HCT116 (cell line): ENCODE data around the gene PCID2. TPM values are rescaled to one million over a fixed set of nuclear protein-coding genes. Genes with fewer than 3 reads are reported as not detected.
A peak's percentile ranks its signal among the peaks of the same experiment; 100 is the strongest.

Experiments
- ATAC-seq: fragments of 200-7000 bp; cut with Tn5 transposase; 2 replicates; pipeline ENCODE4 v1.9.1; 2020; ENCODE audit warnings: mild to moderate bottlenecking, moderate library complexity
- BruUV-seq: library from RNA; stranded (reverse); fragments of 400-500 nt; replicated peaks from 2 replicates; lab custom pipeline; 2021; lab: Mats Ljungman, UMichigan
- CTCF ChIA-PET: fragments of 300-600 bp; sonication (Branson Sonifier 250); formaldehyde crosslinking; loops from one replicate; lab custom pipeline; 2021; ENCODE audit warnings: antibody characterized with exemption; lab: Charles Lee
- POLR2A ChIA-PET: fragments of 300-600, 350-600 bp; sonication (Branson Sonifier 250); formaldehyde crosslinking; loops from one replicate; lab custom pipeline; 2021; ENCODE audit warnings: antibody characterized with exemption; lab: Charles Lee
- RAD21 ChIA-PET, 2 experiments: fragments of 300-600 bp; sonication (Branson Sonifier 250); formaldehyde crosslinking; loops; one replicate each; lab custom pipeline; 2023; ENCODE audit warnings: low total read pairs in 2 of 2; ENCODE audit not compliant: uncharacterized antibody in 2 of 2, unreplicated experiment in 2 of 2, low non-redundant PET in 1 of 2; lab: Charles Lee
- DNase-seq: peaks from one replicate; pipeline ENCODE4 v3.0.0-alpha.2; 2010; ENCODE audit warnings: low read depth, low spot score
- H2AFZ ChIP-seq: fragments of 200-600 bp; shearing (Covaris generic), sonication (generic); 2 replicates; pipeline ENCODE4 v1.6.1; 2017; ENCODE audit warnings: low read depth, mixed run types, mixed read lengths, antibody characterized with exemption, low read length; ENCODE audit not compliant: poor library complexity, severe bottlenecking
- H3K27ac ChIP-seq: 2 replicates; pipeline ENCODE4 v1.5.1; 2012; ENCODE audit warnings: low read depth, low read length
- H3K27me3 ChIP-seq: fragments of 200-600 bp; sonication (generic); 2 replicates; pipeline ENCODE4 v1.6.1; 2016; ENCODE audit warnings: mixed run types, low read length, mixed read lengths; ENCODE audit not compliant: insufficient read depth
- H3K36me3 ChIP-seq, 2 experiments: fragments of 200-500 bp in 1 of 2; fragments of 200-600 bp in 1 of 2; sonication (Bioruptor generic) in 1 of 2; sonication (generic) in 1 of 2; 2 replicates each; pipeline versions ENCODE4 v1.5.1 to v1.6.1; 2014 to 2016; ENCODE audit warnings: low read length in 2 of 2, inconsistent platforms in 1 of 2, mixed read lengths in 1 of 2, mixed run types in 1 of 2; ENCODE audit not compliant: insufficient read depth in 2 of 2, control insufficient read depth in 1 of 2
- H3K4me1 ChIP-seq, 2 experiments: fragments of 200-600 bp in 1 of 2; sonication (generic) in 1 of 2; 2 replicates each; pipeline versions ENCODE4 v1.5.1 to v1.6.1; 2012 to 2017; ENCODE audit warnings: low read length in 2 of 2, inconsistent platforms in 1 of 2, mild to moderate bottlenecking in 1 of 2, mixed read lengths in 1 of 2, mixed run types in 1 of 2, moderate library complexity in 1 of 2; ENCODE audit not compliant: insufficient read depth in 2 of 2, control insufficient read depth in 1 of 2
- H3K4me2 ChIP-seq: fragments of 200-600 bp; sonication (generic); 2 replicates; pipeline ENCODE4 v1.6.1; 2017; ENCODE audit warnings: mixed run types, low read length, mixed read lengths
- H3K4me3 ChIP-seq, 2 experiments: fragments of 200-600 bp in 1 of 2; sonication (generic) in 1 of 2; replicated peaks in 1 of 2; 2 replicates each; pipeline ENCODE4 v1.5.1; 2011 to 2016; ENCODE audit warnings: low read length in 2 of 2, control low read depth in 1 of 2, low read depth in 1 of 2, mild to moderate bottlenecking in 1 of 2, mixed read lengths in 1 of 2, mixed run types in 1 of 2
- H3K79me2 ChIP-seq: fragments of 200-600 bp; sonication (generic); 2 replicates; pipeline ENCODE4 v1.6.1; 2017; ENCODE audit warnings: mild to moderate bottlenecking, mixed run types, low read length, moderate library complexity, mixed read lengths; ENCODE audit not compliant: insufficient read depth
- H3K9ac ChIP-seq: fragments of 200-600 bp; sonication (generic); 2 replicates; pipeline ENCODE4 v1.6.1; 2016; ENCODE audit warnings: low read length, mixed read lengths
- H3K9me2 ChIP-seq: fragments of 200-600 bp; sonication (generic), shearing (Covaris generic); 2 replicates; pipeline ENCODE4 v1.6.1; 2017; ENCODE audit warnings: mixed run types, mild to moderate bottlenecking, moderate library complexity; ENCODE audit not compliant: insufficient read depth
- H3K9me3 ChIP-seq, 2 experiments: fragments of 200-500 bp in 1 of 2; fragments of 200-600 bp in 1 of 2; sonication (Bioruptor generic) in 1 of 2; sonication (generic) in 1 of 2; 2 replicates each; pipeline ENCODE4 v1.6.1; 2014 to 2017; ENCODE audit warnings: low read length in 2 of 2, mixed read lengths in 2 of 2, inconsistent platforms in 1 of 2, low read depth in 1 of 2, mild to moderate bottlenecking in 1 of 2, mixed run types in 1 of 2, moderate library complexity in 1 of 2; ENCODE audit not compliant: control insufficient read depth in 1 of 2, insufficient read depth in 1 of 2
- H4K20me1 ChIP-seq: fragments of 200-600 bp; sonication (generic), shearing (Covaris generic); 2 replicates; pipeline ENCODE4 v1.6.1; 2017; ENCODE audit warnings: mixed run types, mild to moderate bottlenecking, moderate library complexity; ENCODE audit not compliant: insufficient read depth
- CBX3 ChIP-seq: IDR thresholded peaks from 2 replicates; pipeline ENCODE4 v1.6.1; 2012; ENCODE audit warnings: low read depth
- CEBPB ChIP-seq: IDR thresholded peaks from 2 replicates; pipeline ENCODE4 v1.6.1; 2012; ENCODE audit warnings: low read depth
- EZH2phosphoT487 ChIP-seq: fragments of 200-600 bp; IDR thresholded peaks from 2 replicates; pipeline ENCODE4 v1.6.1; 2018; ENCODE audit warnings: antibody characterized with exemption, borderline replicate concordance
- FOSL1 ChIP-seq: IDR thresholded peaks from 2 replicates; pipeline ENCODE4 v1.6.1; 2012; ENCODE audit warnings: low read depth
- POLR2AphosphoS5 ChIP-seq: IDR thresholded peaks from 2 replicates; pipeline ENCODE4 v1.6.1; 2011; ENCODE audit warnings: mild to moderate bottlenecking, low read depth, low read length, moderate library complexity
- RAD21 ChIP-seq: IDR thresholded peaks from 2 replicates; pipeline ENCODE4 v1.6.1; 2012; ENCODE audit warnings: low read depth, mild to moderate bottlenecking
- SP1 ChIP-seq: IDR thresholded peaks from 2 replicates; pipeline ENCODE4 v1.6.1; 2012; ENCODE audit warnings: low read depth
- YY1 ChIP-seq: IDR thresholded peaks from 2 replicates; pipeline ENCODE4 v1.6.1; 2011; ENCODE audit warnings: low read length, low read depth, moderate library complexity, mild to moderate bottlenecking; ENCODE audit not compliant: insufficient replicate concordance; ENCODE audit errors: extremely low read depth
- ZNF274 ChIP-seq: fragments of 200-500 bp; sonication (Bioruptor generic); IDR thresholded peaks from 2 replicates; pipeline ENCODE4 v1.6.1; 2014; ENCODE audit warnings: mild to moderate bottlenecking, low read depth, low read length, inconsistent platforms
- intact Hi-C: fragments of 100-400 bp; cut with micrococcal nuclease; formaldehyde crosslinking; loops from 2 replicates; pipeline ENCODE4 v1.10.0; 2022
- total RNA-seq: library from RNA; stranded (reverse); gene quantifications from one replicate; pipeline ENCODE4 v1.2.1, GENCODE V29; 2021; ENCODE audit not compliant: unreplicated experiment
- TF ChIP-seq, protein P1 (sequence below): IDR thresholded peaks from 2 replicates; pipeline ENCODE4 v1.6.1; 2012; ENCODE audit warnings: low read depth
- TF ChIP-seq, protein P2 (sequence below), 3 experiments: fragments of 200-600 bp in 1 of 3; sonication (generic) in 1 of 3; IDR thresholded peaks in 2 of 3; conservative IDR thresholded peaks in 1 of 3; 2 replicates each; pipeline ENCODE4 v1.5.1; 2012 to 2017; ENCODE audit warnings: low read depth in 2 of 3, low read length in 2 of 3, antibody characterized with exemption in 1 of 3, borderline replicate concordance in 1 of 3, control low read depth in 1 of 3, mild to moderate bottlenecking in 1 of 3, mixed read lengths in 1 of 3, mixed run types in 1 of 3, moderate library complexity in 1 of 3; ENCODE audit not compliant: insufficient read depth in 1 of 3

Gene PCID2
- total RNA-seq, 1 experiment from 2014 or later: 73.3 TPM

DNA sequence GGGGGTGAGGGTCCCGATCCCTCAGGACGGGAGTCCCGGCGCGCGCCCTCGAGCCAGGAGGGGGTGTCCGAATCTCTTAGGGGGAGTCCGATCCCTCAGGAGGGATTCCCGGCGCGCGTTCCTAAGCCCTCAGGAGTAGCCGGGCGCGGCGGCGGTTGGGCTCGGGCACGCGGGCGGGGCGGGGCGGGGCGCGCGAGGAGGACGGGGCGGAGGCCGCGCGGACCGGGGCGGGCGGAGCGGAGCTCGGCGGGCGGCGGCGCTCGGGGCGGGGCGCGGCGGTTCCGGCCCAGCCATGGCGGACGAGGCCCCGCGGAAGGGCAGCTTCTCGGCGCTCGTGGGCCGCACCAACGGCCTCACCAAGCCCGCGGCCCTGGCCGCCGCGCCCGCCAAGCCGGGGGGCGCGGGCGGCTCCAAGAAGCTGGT, 878 bp upstream of the PCID2 start, which contains the start of gene CUL4A:
TSS of gene CUL4A (plus strand) at position 278 of the 423 bp plus-strand sequence. CDS start at position 293, 15 bp downstream.
- H3K4me3 ChIP-seq: peak within 1 kb of the TSS; percentile 56 to 74
- TF ChIP-seq POLR2AphosphoS5 (peak; percentile 12; the same call in 1 of the 2 replicates), YY1 (peak; percentile 56), CBX3 (no peak), CEBPB (no peak)
- peaks cover 14 to 23% of the 10 kb centered on the region in 2 experiments for H3K4me1 ChIP-seq
- peaks cover 0 to 27% of the 10 kb centered on the region in 2 experiments; a peak in 3 of 4 replicates for H3K36me3 ChIP-seq
- ChIA-PET RAD21 (no interaction called here), CTCF (interaction anchor here (2.5 kb wide), 1 partner anchor 242 kb away, joined by 9 read pairs; no protein-coding TSS in a partner anchor), POLR2A (interaction anchor here (0.7 to 1.4 kb wide), 2 partner anchors 22 to 281 kb away, joined by 3 to 7 read pairs; partner anchors contain the start of gene DCUN1D2)
- H4K20me1 ChIP-seq: no peaks in the 10 kb centered on the region
- intact Hi-C loops: no loop called here
- no peaks in the 10 kb centered on the region for H3K27me3 ChIP-seq
- BruUV-seq: no TSS peak
- no peak within 1 kb of the TSS for H2AFZ ChIP-seq
- peaks cover 87% of the 10 kb centered on the region for H3K79me2 ChIP-seq
- H3K9me3 ChIP-seq: no peaks in the 10 kb centered on the region
- ATAC-seq (peak; percentile 69), DNase-seq (peak; percentile 31)
- H3K4me2 ChIP-seq: peak within 1 kb of the TSS; percentile 86
- peak within 1 kb of the TSS; percentile 96 for H3K9ac ChIP-seq
- H3K27ac ChIP-seq: peak within 1 kb of the TSS; percentile 98
- no peaks in the 10 kb centered on the region for H3K9me2 ChIP-seq

DNA sequence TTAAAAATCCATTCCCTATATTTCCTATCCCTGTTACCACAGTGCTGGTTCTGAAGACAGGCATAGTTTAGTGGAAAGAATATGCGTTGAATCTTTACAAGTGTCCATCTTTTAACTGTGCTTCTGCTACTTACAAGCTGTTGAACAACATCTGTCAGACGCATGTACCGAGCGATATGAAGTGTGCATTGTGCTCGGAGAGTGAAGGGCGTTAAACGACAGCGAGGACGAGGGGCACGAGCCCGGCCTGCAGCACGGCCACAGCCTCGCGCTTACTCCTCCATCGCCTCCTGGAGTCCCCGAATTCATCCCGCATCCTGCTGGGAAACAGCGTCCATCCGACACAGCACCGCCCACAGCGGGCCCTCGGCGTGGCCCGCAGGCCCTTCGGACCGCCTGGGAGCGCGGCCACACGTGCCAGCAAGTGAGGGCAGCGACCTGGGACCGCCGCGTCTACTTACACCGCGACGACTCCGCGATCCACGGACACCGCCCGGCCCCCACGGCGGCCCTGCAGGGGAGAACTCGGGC, 514 bp downstream of the PCID2 start:
- DNase-seq: no peak
- H3K27ac ChIP-seq: peak overlapping the region; percentile 98
- intact Hi-C loops: loop anchor here (1.0 kb wide), 1 partner anchor 241 kb away; no protein-coding TSS in a partner anchor
- peaks cover 0 to 27% of the 10 kb centered on the region in 2 experiments; a peak in 3 of 4 replicates for H3K36me3 ChIP-seq
- RAD21 ChIA-PET: no interaction called here
- POLR2A ChIA-PET: interaction anchor here (1.4 kb wide), 1 partner anchor 21 kb away, joined by 7 read pairs; no protein-coding TSS in a partner anchor
- H3K4me2 ChIP-seq: peak overlapping the region; percentile 86
- no peaks in the 10 kb centered on the region for H3K9me2 ChIP-seq
- peaks cover under 1% of the 10 kb centered on the region; the same call in 1 of the 2 replicates for H4K20me1 ChIP-seq
- no peaks in the 10 kb centered on the region for H3K27me3 ChIP-seq
- H3K4me1 ChIP-seq: peaks cover 14 to 23% of the 10 kb centered on the region in 2 experiments
- no peak overlapping the region for H2AFZ ChIP-seq
- H3K4me3 ChIP-seq: peak overlapping the region; percentile 56 to 74
- CTCF ChIA-PET: interaction anchor here (2.5 kb wide), 1 partner anchor 243 kb away, joined by 9 read pairs; no protein-coding TSS in a partner anchor
- H3K79me2 ChIP-seq: peaks cover 87% of the 10 kb centered on the region
- ATAC-seq: peak; percentile 22
- peak overlapping the region; percentile 96 for H3K9ac ChIP-seq
- BruUV-seq: no TSS peak
- H3K9me3 ChIP-seq: no peaks in the 10 kb centered on the region
- TF ChIP-seq FOSL1 (no peak), EZH2phosphoT487 (no peak), YY1 (no peak), SP1 (no peak), ZNF274 (no peak), CBX3 (no peak), RAD21 (no peak)
- TF ChIP-seq, protein P1, sequence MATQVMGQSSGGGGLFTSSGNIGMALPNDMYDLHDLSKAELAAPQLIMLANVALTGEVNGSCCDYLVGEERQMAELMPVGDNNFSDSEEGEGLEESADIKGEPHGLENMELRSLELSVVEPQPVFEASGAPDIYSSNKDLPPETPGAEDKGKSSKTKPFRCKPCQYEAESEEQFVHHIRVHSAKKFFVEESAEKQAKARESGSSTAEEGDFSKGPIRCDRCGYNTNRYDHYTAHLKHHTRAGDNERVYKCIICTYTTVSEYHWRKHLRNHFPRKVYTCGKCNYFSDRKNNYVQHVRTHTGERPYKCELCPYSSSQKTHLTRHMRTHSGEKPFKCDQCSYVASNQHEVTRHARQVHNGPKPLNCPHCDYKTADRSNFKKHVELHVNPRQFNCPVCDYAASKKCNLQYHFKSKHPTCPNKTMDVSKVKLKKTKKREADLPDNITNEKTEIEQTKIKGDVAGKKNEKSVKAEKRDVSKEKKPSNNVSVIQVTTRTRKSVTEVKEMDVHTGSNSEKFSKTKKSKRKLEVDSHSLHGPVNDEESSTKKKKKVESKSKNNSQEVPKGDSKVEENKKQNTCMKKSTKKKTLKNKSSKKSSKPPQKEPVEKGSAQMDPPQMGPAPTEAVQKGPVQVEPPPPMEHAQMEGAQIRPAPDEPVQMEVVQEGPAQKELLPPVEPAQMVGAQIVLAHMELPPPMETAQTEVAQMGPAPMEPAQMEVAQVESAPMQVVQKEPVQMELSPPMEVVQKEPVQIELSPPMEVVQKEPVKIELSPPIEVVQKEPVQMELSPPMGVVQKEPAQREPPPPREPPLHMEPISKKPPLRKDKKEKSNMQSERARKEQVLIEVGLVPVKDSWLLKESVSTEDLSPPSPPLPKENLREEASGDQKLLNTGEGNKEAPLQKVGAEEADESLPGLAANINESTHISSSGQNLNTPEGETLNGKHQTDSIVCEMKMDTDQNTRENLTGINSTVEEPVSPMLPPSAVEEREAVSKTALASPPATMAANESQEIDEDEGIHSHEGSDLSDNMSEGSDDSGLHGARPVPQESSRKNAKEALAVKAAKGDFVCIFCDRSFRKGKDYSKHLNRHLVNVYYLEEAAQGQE: no peak
- TF ChIP-seq, protein P2, sequence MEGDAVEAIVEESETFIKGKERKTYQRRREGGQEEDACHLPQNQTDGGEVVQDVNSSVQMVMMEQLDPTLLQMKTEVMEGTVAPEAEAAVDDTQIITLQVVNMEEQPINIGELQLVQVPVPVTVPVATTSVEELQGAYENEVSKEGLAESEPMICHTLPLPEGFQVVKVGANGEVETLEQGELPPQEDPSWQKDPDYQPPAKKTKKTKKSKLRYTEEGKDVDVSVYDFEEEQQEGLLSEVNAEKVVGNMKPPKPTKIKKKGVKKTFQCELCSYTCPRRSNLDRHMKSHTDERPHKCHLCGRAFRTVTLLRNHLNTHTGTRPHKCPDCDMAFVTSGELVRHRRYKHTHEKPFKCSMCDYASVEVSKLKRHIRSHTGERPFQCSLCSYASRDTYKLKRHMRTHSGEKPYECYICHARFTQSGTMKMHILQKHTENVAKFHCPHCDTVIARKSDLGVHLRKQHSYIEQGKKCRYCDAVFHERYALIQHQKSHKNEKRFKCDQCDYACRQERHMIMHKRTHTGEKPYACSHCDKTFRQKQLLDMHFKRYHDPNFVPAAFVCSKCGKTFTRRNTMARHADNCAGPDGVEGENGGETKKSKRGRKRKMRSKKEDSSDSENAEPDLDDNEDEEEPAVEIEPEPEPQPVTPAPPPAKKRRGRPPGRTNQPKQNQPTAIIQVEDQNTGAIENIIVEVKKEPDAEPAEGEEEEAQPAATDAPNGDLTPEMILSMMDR (IDR thresholded peaks at IDR 0.05 in 2 of 3, conservative IDR thresholded peaks at IDR 0.05 in 1 of 3; ENCODE audit: borderline replicate concordance in 1 of 3, insufficient read depth in 1 of 3, low read depth in 2 of 3, low read length in 2 of 3): no peak
